Spinal cord (tissue), 10 donors: Measurements from ENCODE around the gene CENPP. TPM values are rescaled to one million over a fixed set of nuclear protein-coding genes. Genes with fewer than 3 reads are reported as not detected.
A peak's percentile ranks its signal among the peaks of the same experiment; 100 is the strongest.

Experiments used
- DNase-seq, 6 donors: peaks; one replicate each; pipeline versions ENCODE4 v3.0.0 to v3.0.0-alpha.2; 2013 to 2015; ENCODE audit warnings: low spot score in 6 of 6, low read depth in 4 of 6
- H3K27ac ChIP-seq: one replicate; pipeline ENCODE4 v1.5.1; 2013; ENCODE audit warnings: low read depth, low read length, control low read depth
- H3K27me3 ChIP-seq: one replicate; pipeline ENCODE4 v1.6.1; 2013; ENCODE audit warnings: low read length; ENCODE audit not compliant: control insufficient read depth, insufficient read depth
- H3K36me3 ChIP-seq: one replicate; pipeline ENCODE4 v1.6.1; 2013; ENCODE audit warnings: low read length; ENCODE audit not compliant: control insufficient read depth, insufficient read depth
- H3K4me1 ChIP-seq: one replicate; pipeline ENCODE4 v1.6.1; 2013; ENCODE audit warnings: low read length; ENCODE audit not compliant: control insufficient read depth, insufficient read depth
- H3K4me3 ChIP-seq: one replicate; pipeline ENCODE4 v1.5.1; 2013; ENCODE audit warnings: low read depth, low read length, control low read depth
- H3K9me3 ChIP-seq: one replicate; pipeline ENCODE4 v1.6.1; 2013; ENCODE audit warnings: low read length; ENCODE audit not compliant: control insufficient read depth, insufficient read depth
- WGBS: methylation state at CpG from one replicate; pipeline ENCODE4 v1.1.5; 2013; ENCODE audit warnings: missing lambda C conversion rate; ENCODE audit not compliant: insufficient coverage; 5-methylcytosine and 5-hydroxymethylcytosine counted together
- polyA plus RNA-seq, 2 donors: library from polyadenylated mRNA; unstranded; fragments of 120-200 nt; gene quantifications; one replicate each; pipeline ENCODE4 v1.2.1, GENCODE V29; 2013; ENCODE audit not compliant: insufficient read length in 2 of 2
- total RNA-seq, 2 donors: library from RNA; depleted of rRNA in 1 of 2; stranded (reverse); fragments of 120-200 nt in 1 of 2; fragments of >200 nt in 1 of 2; gene quantifications; one replicate each; pipeline versions ENCODE4 v1.2.3 to v1.2.4, GENCODE V29; 2013 to 2014
- donor health status: healthy.

The CENPP gene
- total and polyA plus RNA-seq, 4 donors = 5.4 to 15.5 (median 10.2) TPM

GRCh38 chr9:92310562-92310961 is 15.2 kb upstream of the CENPP start:
- Histone ChIP-seq H3K4me3 (no peak overlapping the region), H3K27me3 (no peaks in the 10 kb centered on the region), H3K9me3 (no peaks in the 10 kb centered on the region), H3K36me3 (peaks cover 17% of the 10 kb centered on the region), H3K4me1 (no peaks in the 10 kb centered on the region), H3K27ac (no peak overlapping the region)
- DNase-seq = no peak
- 100% methylated on average over 1 of the region's 3 CpGs for WGBS

- Histone ChIP-seq H3K4me3 (no peak overlapping the region), H3K4me1 (no peaks in the 10 kb centered on the region), H3K27ac (no peak overlapping the region), H3K27me3 (no peaks in the 10 kb centered on the region), H3K36me3 (peaks cover 28% of the 10 kb centered on the region), H3K9me3 (no peaks in the 10 kb centered on the region)
- 83% methylated on average over 1 of the region's 6 CpGs for WGBS
- DNase-seq = no peak
Measured at GRCh38 chr9:92312887-92313623, 12.7 kb upstream of the CENPP start.

GRCh38 chr9:92313624-92314012 is 12.1 kb upstream of the CENPP start:
- 55% methylated on average over 2 of the region's 2 CpGs for WGBS
- Histone ChIP-seq H3K27me3 (no peaks in the 10 kb centered on the region), H3K36me3 (peaks cover 27% of the 10 kb centered on the region), H3K9me3 (no peaks in the 10 kb centered on the region), H3K4me1 (no peaks in the 10 kb centered on the region), H3K27ac (no peak overlapping the region), H3K4me3 (no peak overlapping the region)
- no peak for DNase-seq

- DNase-seq = no peak
- Histone ChIP-seq H3K4me1 (no peaks in the 10 kb centered on the region), H3K4me3 (no peak overlapping the region), H3K27ac (no peak overlapping the region), H3K36me3 (peaks cover 30% of the 10 kb centered on the region), H3K9me3 (no peaks in the 10 kb centered on the region), H3K27me3 (no peaks in the 10 kb centered on the region)
- WGBS = no CpG with 5 or more reads among the region's 5 CpGs
Measured at GRCh38 chr9:92315456-92315855, 10.3 kb upstream of the CENPP start.

- Histone ChIP-seq H3K36me3 (peaks cover 10% of the 10 kb centered on the region), H3K27ac (no peak overlapping the region), H3K4me3 (peak overlapping the region; percentile 90), H3K9me3 (no peaks in the 10 kb centered on the region), H3K27me3 (no peaks in the 10 kb centered on the region), H3K4me1 (peaks cover 4% of the 10 kb centered on the region)
- no peak for DNase-seq
- 17% methylated on average over 1 of the region's 2 CpGs for WGBS
Measured at GRCh38 chr9:92324431-92324830, 1.3 kb upstream of the CENPP start.

GRCh38 chr9:92324889-92325268 is 874 bp upstream of the CENPP start:
- no peaks in the 10 kb centered on the region for H3K9me3 ChIP-seq
- peak overlapping the region; percentile 97 for H3K27ac ChIP-seq
- 0% methylated on average over 8 of the region's 12 CpGs for WGBS
- H3K36me3 ChIP-seq = peaks cover 10% of the 10 kb centered on the region
- no peak for DNase-seq
- H3K4me1 ChIP-seq = peaks cover 4% of the 10 kb centered on the region
- H3K4me3 ChIP-seq = peak overlapping the region; percentile 90
- no peaks in the 10 kb centered on the region for H3K27me3 ChIP-seq

- 0% methylated on average over 26 of the region's 30 CpGs for WGBS
- H3K4me3 ChIP-seq = peak overlapping the region; percentile 90
- H3K27me3 ChIP-seq = no peaks in the 10 kb centered on the region
- peaks cover 4% of the 10 kb centered on the region for H3K4me1 ChIP-seq
- H3K9me3 ChIP-seq = no peaks in the 10 kb centered on the region
- peak overlapping the region; percentile 97 for H3K27ac ChIP-seq
- DNase-seq = no peak
- H3K36me3 ChIP-seq = peaks cover 3% of the 10 kb centered on the region
Measured at GRCh38 chr9:92325991-92326500, 293 bp downstream of the CENPP start.

GRCh38 chr9:92327283-92327850 is 1.6 kb downstream of the CENPP start:
- H3K4me1 ChIP-seq = peaks cover 4% of the 10 kb centered on the region
- no peak for DNase-seq
- H3K9me3 ChIP-seq = no peaks in the 10 kb centered on the region
- peaks cover under 1% of the 10 kb centered on the region for H3K36me3 ChIP-seq
- WGBS = no CpG with 5 or more reads among the region's 2 CpGs
- H3K4me3 ChIP-seq = no peak overlapping the region
- no peak overlapping the region for H3K27ac ChIP-seq
- no peaks in the 10 kb centered on the region for H3K27me3 ChIP-seq

GRCh38 chr9:92328225-92328624 is 2.5 kb downstream of the CENPP start:
- Histone ChIP-seq H3K4me3 (no peak overlapping the region), H3K4me1 (peaks cover 4% of the 10 kb centered on the region), H3K9me3 (no peaks in the 10 kb centered on the region), H3K27ac (no peak overlapping the region), H3K36me3 (no peaks in the 10 kb centered on the region), H3K27me3 (no peaks in the 10 kb centered on the region)
- DNase-seq = peak in 3 of 6 donors; percentile 19 to 63 (median 63)
- WGBS = 78% methylated on average over 1 of the region's 2 CpGs
